HL-60 (cell line): ENCODE results near the gene EML6.

Experiments used
- DNase-seq, 2 experiments: peaks; one replicate each; pipeline ENCODE4 v3.0.0-alpha.2; 2010 to 2020; ENCODE audit warnings: low read depth in 1 of 2, low spot score in 1 of 2
- H3K27ac ChIP-seq: fragments of 250-450 bp; sonication (Bioruptor Pico); replicated peaks from 2 replicates; pipeline ENCODE4 v1.5.1; 2020; ENCODE audit warnings: mild to moderate bottlenecking, moderate library complexity
- H3K27me3 ChIP-seq: fragments of 250-450 bp; sonication (Bioruptor Pico); 2 replicates; pipeline ENCODE4 v1.5.1; 2021; ENCODE audit warnings: mild to moderate bottlenecking, moderate library complexity; ENCODE audit not compliant: insufficient read depth, poor library complexity, severe bottlenecking
- H3K4me3 ChIP-seq: replicated peaks from 2 replicates; pipeline ENCODE4 v1.5.1; 2011; ENCODE audit warnings: mild to moderate bottlenecking, control low read depth, low read length; ENCODE audit not compliant: insufficient read depth
- GABPA ChIP-seq: IDR thresholded peaks from 2 replicates; pipeline ENCODE4 v1.6.1; 2012; ENCODE audit warnings: low read depth
- POLR2AphosphoS5 ChIP-seq: IDR thresholded peaks from 2 replicates; pipeline ENCODE4 v1.6.1; 2012; ENCODE audit warnings: low read depth
- SPI1 ChIP-seq: IDR thresholded peaks from 2 replicates; pipeline ENCODE4 v1.6.1; 2012; ENCODE audit warnings: low read depth, mild to moderate bottlenecking, borderline replicate concordance
- TF ChIP-seq, protein P1 (sequence below): IDR thresholded peaks from 2 replicates; pipeline ENCODE4 v1.6.1; 2012; ENCODE audit warnings: low read depth; ENCODE audit not compliant: insufficient replicate concordance
- TF ChIP-seq, protein P2 (sequence below): IDR thresholded peaks from one replicate; pipeline ENCODE4 v1.5.1; 2011; ENCODE audit warnings: low read length, control low read depth, inconsistent platforms; ENCODE audit not compliant: insufficient read depth

The EML6 gene

DNA sequence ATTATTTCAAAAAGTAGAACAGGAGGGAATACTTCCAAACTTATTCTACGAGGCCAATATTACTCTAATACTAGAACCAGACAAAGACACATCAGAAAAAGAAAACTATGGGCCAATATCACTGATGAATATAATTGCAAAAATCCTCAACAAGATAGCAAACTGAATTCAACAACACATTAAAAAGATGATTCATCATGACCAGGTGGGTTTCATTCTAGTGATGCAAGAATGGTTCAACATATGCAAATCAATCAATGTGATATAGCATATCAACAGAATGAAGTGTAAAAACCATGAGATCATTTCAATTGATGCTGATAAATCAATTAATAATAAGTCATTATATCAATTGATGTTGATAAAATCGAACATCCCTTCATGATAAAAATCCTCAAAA, 22.4 kb upstream of the EML6 start:
- TF ChIP-seq GABPA: no peak
- TF ChIP-seq SPI1: no peak
- TF ChIP-seq, protein P1, sequence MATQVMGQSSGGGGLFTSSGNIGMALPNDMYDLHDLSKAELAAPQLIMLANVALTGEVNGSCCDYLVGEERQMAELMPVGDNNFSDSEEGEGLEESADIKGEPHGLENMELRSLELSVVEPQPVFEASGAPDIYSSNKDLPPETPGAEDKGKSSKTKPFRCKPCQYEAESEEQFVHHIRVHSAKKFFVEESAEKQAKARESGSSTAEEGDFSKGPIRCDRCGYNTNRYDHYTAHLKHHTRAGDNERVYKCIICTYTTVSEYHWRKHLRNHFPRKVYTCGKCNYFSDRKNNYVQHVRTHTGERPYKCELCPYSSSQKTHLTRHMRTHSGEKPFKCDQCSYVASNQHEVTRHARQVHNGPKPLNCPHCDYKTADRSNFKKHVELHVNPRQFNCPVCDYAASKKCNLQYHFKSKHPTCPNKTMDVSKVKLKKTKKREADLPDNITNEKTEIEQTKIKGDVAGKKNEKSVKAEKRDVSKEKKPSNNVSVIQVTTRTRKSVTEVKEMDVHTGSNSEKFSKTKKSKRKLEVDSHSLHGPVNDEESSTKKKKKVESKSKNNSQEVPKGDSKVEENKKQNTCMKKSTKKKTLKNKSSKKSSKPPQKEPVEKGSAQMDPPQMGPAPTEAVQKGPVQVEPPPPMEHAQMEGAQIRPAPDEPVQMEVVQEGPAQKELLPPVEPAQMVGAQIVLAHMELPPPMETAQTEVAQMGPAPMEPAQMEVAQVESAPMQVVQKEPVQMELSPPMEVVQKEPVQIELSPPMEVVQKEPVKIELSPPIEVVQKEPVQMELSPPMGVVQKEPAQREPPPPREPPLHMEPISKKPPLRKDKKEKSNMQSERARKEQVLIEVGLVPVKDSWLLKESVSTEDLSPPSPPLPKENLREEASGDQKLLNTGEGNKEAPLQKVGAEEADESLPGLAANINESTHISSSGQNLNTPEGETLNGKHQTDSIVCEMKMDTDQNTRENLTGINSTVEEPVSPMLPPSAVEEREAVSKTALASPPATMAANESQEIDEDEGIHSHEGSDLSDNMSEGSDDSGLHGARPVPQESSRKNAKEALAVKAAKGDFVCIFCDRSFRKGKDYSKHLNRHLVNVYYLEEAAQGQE: no peak
- no peak for TF ChIP-seq POLR2AphosphoS5
- TF ChIP-seq, protein P2, sequence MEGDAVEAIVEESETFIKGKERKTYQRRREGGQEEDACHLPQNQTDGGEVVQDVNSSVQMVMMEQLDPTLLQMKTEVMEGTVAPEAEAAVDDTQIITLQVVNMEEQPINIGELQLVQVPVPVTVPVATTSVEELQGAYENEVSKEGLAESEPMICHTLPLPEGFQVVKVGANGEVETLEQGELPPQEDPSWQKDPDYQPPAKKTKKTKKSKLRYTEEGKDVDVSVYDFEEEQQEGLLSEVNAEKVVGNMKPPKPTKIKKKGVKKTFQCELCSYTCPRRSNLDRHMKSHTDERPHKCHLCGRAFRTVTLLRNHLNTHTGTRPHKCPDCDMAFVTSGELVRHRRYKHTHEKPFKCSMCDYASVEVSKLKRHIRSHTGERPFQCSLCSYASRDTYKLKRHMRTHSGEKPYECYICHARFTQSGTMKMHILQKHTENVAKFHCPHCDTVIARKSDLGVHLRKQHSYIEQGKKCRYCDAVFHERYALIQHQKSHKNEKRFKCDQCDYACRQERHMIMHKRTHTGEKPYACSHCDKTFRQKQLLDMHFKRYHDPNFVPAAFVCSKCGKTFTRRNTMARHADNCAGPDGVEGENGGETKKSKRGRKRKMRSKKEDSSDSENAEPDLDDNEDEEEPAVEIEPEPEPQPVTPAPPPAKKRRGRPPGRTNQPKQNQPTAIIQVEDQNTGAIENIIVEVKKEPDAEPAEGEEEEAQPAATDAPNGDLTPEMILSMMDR: no peak
- H3K4me3 ChIP-seq: no peak overlapping the region
- H3K27ac ChIP-seq: no peak overlapping the region
- peaks cover 2% of the 10 kb centered on the region for H3K27me3 ChIP-seq
- no peak for DNase-seq

DNA sequence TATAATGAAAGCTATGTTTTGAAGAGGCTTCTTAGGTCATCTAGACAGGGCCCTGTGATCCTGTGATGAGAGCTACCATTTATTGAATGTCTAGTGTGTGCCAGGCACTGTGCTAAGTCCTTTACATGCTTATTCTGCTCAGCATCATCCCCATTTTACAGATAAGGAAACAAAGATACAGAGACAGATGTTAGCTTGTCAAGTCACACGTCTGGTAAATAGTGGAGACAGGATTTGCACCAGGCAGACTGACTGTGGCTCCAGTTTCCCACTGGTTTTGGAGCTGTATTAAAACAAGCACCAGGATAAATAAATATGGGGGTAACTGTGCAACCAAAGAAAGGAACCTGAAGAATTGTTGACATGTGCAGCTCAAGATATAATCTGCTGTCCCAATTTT, 19.2 kb upstream of the EML6 start:
- DNase-seq: no peak
- no peak for TF ChIP-seq POLR2AphosphoS5
- no peak for TF ChIP-seq GABPA
- TF ChIP-seq, protein P2: no peak
- TF ChIP-seq, protein P1: no peak
- TF ChIP-seq SPI1: no peak
- Histone ChIP-seq H3K4me3 (no peak overlapping the region), H3K27me3 (peaks cover 7% of the 10 kb centered on the region), H3K27ac (no peak overlapping the region)

DNA sequence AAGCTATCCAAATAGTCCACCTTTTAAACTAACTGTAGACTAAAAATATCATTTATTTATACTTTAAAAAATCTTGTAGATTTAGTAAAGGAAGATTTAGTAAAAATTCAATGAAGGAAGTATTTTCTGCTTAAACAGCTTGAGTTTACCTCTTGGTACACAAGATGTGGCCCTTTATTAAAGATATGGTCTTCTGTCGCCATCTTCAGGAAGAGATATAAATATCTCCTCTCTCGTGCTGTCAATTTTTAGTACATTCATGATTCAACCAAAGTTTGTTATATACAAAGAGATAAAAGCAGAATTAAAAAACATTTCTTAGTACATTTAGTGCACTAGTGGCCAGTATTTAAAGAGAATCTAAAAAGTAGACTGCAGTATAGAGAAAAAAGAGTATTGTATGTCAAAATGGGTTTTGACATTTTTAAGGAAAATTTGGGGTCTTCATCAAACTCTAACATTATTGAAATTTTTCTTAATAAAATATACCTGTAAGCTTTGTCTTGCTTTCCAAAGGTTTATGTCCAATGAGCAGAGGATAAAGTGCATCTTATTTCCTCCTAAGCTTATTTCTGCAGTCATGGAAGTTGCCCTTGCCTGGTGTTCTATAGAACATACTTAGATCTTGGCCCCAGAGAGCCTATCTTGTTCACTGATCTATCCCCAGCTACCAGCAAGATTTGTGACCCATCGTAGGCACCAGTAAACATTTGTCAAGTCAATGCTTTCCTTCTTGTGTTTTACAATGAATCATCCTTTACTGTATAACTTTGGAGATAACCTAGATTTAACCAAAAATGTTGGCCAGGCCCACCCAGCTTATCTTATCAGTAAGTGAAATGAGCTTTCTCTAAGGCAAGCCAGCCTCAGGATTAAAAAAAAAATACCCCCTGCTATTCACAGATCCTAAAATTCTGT, 18.5 kb upstream of the EML6 start:
- H3K27ac ChIP-seq: no peak overlapping the region
- TF ChIP-seq POLR2AphosphoS5: no peak
- TF ChIP-seq, protein P2: peak; percentile 27
- H3K27me3 ChIP-seq: peaks cover 6% of the 10 kb centered on the region

DNA sequence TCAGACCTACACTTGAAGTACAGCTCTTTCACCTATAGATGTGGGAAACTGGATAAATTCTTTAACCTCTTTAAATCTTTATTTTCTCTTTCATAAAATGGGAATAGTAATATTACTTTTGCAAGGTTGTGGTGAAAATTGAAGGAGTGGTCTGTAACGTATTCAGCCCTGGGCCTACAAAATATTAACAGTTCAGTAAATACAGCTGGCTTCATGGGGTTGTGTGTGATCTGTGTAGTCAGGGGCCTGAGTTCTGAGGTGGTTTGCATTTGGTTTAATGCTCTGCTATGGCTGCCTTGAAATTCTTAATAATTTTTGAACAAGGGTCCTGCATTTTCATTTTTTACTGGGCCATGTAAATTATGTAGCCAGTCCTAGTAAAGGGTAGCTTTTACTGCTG, 16.8 kb upstream of the EML6 start:
- no peak overlapping the region for H3K4me3 ChIP-seq
- peaks cover 6% of the 10 kb centered on the region for H3K27me3 ChIP-seq
- TF ChIP-seq SPI1: no peak
- no peak for TF ChIP-seq GABPA
- TF ChIP-seq, protein P2: no peak
- no peak overlapping the region for H3K27ac ChIP-seq
- no peak for DNase-seq

More for the DNA sequence above, 18.5 kb upstream of the EML6 start:
- DNase-seq: peak in 1 of 2 experiments; percentile 25
- no peak overlapping the region for H3K4me3 ChIP-seq
